ENCODE results near the gene PRKRIP1. TPM values are rescaled to one million over a fixed set of nuclear protein-coding genes. Genes with fewer than 3 reads are reported as not detected.
"Not testable (repeated sequence)": the region's sequence is repeated elsewhere in the genome, so short reads cannot be mapped to it uniquely, and the experiment has no call there.

PRKRIP1 gene
- total RNA-seq, 4 donors from 2014 or later = 32.8 to 39.9 (median 35.7) TPM

- DNase-seq (ENCODE audit: low spot score in 2 of 2) = no peak
- intact Hi-C loops (cut with DNase I; ENCODE audit: low total_unique reads) = no loop called here
- 88 to 99% methylated on average over 6 of the region's 6 CpGs for WGBS, 2 donors
- TF ChIP-seq CTCF (IDR thresholded peaks at IDR 0.05) = no peak
- no peak for TF ChIP-seq POLR2A (IDR thresholded peaks at IDR 0.05)
- H3K4me3 ChIP-seq (ENCODE audit: low read depth, poor library complexity, severe bottlenecking) = no peak overlapping the region
These were observed 56.3 kb downstream of the PRKRIP1 start for GRCh38 chr7:102452451-102452850.

- 67 to 75% methylated on average over 7 of the region's 7 CpGs for WGBS, 2 donors
- H3K4me3 ChIP-seq (ENCODE audit: low read depth, poor library complexity, severe bottlenecking) = no peak overlapping the region
- intact Hi-C loops (cut with DNase I; ENCODE audit: low total_unique reads) = no loop called here
- no peak for DNase-seq (ENCODE audit: low spot score in 2 of 2)
- TF ChIP-seq CTCF (IDR thresholded peaks at IDR 0.05) (no peak), POLR2A (IDR thresholded peaks at IDR 0.05) (no peak)
These were observed 57.2 kb downstream of the PRKRIP1 start for GRCh38 chr7:102453319-102453718.

- WGBS, 2 donors = 56 to 61% methylated on average over 8 to 11 of the region's 12 CpGs
- TF ChIP-seq CTCF (IDR thresholded peaks at IDR 0.05) (no peak), POLR2A (IDR thresholded peaks at IDR 0.05) (no peak)
- intact Hi-C loops (cut with DNase I; ENCODE audit: low total_unique reads) = no loop called here
- DNase-seq (ENCODE audit: low spot score in 2 of 2) = no peak
- H3K4me3 ChIP-seq (ENCODE audit: low read depth, poor library complexity, severe bottlenecking) = no peak overlapping the region
These were observed 58.3 kb downstream of the PRKRIP1 start for GRCh38 chr7:102454468-102454867.

- H3K4me3 ChIP-seq (ENCODE audit: low read depth, poor library complexity, severe bottlenecking); DNase-seq (ENCODE audit: low spot score in 2 of 2); intact Hi-C loops (cut with DNase I; ENCODE audit: low total_unique reads): not testable (repeated sequence)
- 92 to 93% methylated on average over 10 of the region's 10 CpGs for WGBS, 2 donors
These were observed 58.8 kb downstream of the PRKRIP1 start for GRCh38 chr7:102454932-102455331.

GRCh38 chr7:102455596-102455995 lies 59.4 kb downstream of the PRKRIP1 start:
- intact Hi-C loops (cut with DNase I; ENCODE audit: low total_unique reads) = no loop called here
- 93 to 100% methylated on average over 7 to 11 of the region's 11 CpGs for WGBS, 2 donors
- TF ChIP-seq CTCF (IDR thresholded peaks at IDR 0.05) (no peak), POLR2A (IDR thresholded peaks at IDR 0.05) (no peak)
- DNase-seq (ENCODE audit: low spot score in 2 of 2) = no peak
- H3K4me3 ChIP-seq (ENCODE audit: low read depth, poor library complexity, severe bottlenecking) = no peak overlapping the region

GRCh38 chr7:102456327-102456726 lies 60.2 kb downstream of the PRKRIP1 start:
- intact Hi-C loops (cut with DNase I; ENCODE audit: low total_unique reads) = no loop called here
- TF ChIP-seq POLR2A (IDR thresholded peaks at IDR 0.05) (no peak), CTCF (IDR thresholded peaks at IDR 0.05) (no peak)
- 85 to 88% methylated on average over 10 of the region's 10 CpGs for WGBS, 2 donors
- no peak for DNase-seq (ENCODE audit: low spot score in 2 of 2)
- H3K4me3 ChIP-seq (ENCODE audit: low read depth, poor library complexity, severe bottlenecking) = no peak overlapping the region
